Nephron progenitor cell (in vitro differentiated cells): ENCODE results near the gene C10orf90.

Experiments used
- DNase-seq: peaks from one replicate; pipeline ENCODE4 v3.0.0; 2021
- H3K27ac Mint-ChIP-seq: 2 replicates; pipeline ENCODE4 v1.8.0; 2021; ENCODE audit warnings: mild to moderate bottlenecking, moderate library complexity, mixed read lengths
- H3K27me3 Mint-ChIP-seq: 2 replicates; pipeline ENCODE4 v1.8.0; 2021; ENCODE audit warnings: mild to moderate bottlenecking, low read depth, mixed read lengths; ENCODE audit not compliant: poor library complexity
- H3K36me3 Mint-ChIP-seq: 2 replicates; pipeline ENCODE4 v1.8.0; 2021; ENCODE audit warnings: low read depth, mixed read lengths
- H3K4me1 Mint-ChIP-seq: 2 replicates; pipeline ENCODE4 v1.8.0; 2021; ENCODE audit warnings: mixed read lengths
- H3K4me3 Mint-ChIP-seq: 2 replicates; pipeline ENCODE4 v1.8.0; 2021; ENCODE audit warnings: mild to moderate bottlenecking, moderate library complexity, mixed read lengths
- H3K9me3 Mint-ChIP-seq: 2 replicates; pipeline ENCODE4 v1.8.0; 2021; ENCODE audit warnings: mild to moderate bottlenecking, moderate library complexity, mixed read lengths
- CTCF ChIP-seq: fragments of 200-600 bp; sonication (generic); IDR thresholded peaks from 2 replicates; pipeline ENCODE4 v1.5.0; 2021; ENCODE audit warnings: antibody characterized with exemption

Gene C10orf90

GRCh38 chr10:126509182-126509581, 161.3 kb downstream of the C10orf90 start:
- TF ChIP-seq CTCF = no peak
- no peak overlapping the region for H3K4me3 Mint-ChIP-seq

GRCh38 chr10:126508535-126509040, 161.9 kb downstream of the C10orf90 start:
- Mint-ChIP-seq H3K4me1 (peaks cover 18% of the 10 kb centered on the region), H3K4me3 (no peak overlapping the region), H3K9me3 (no peaks in the 10 kb centered on the region), H3K36me3 (no peaks in the 10 kb centered on the region), H3K27me3 (peaks cover 10% of the 10 kb centered on the region), H3K27ac (no peak overlapping the region)
- TF ChIP-seq CTCF = no peak
- peak; percentile 53 for DNase-seq

More at GRCh38 chr10:126509182-126509581, 161.3 kb downstream of the C10orf90 start:
- no peak overlapping the region for H3K27ac Mint-ChIP-seq
- H3K9me3 Mint-ChIP-seq = no peaks in the 10 kb centered on the region
- H3K27me3 Mint-ChIP-seq = peaks cover 10% of the 10 kb centered on the region
- H3K36me3 Mint-ChIP-seq = no peaks in the 10 kb centered on the region
- no peak for DNase-seq
- peaks cover 18% of the 10 kb centered on the region for H3K4me1 Mint-ChIP-seq

- Mint-ChIP-seq H3K4me1 (no peaks in the 10 kb centered on the region), H3K9me3 (no peaks in the 10 kb centered on the region), H3K27ac (no peak overlapping the region), H3K4me3 (no peak overlapping the region), H3K27me3 (peaks cover 7% of the 10 kb centered on the region), H3K36me3 (no peaks in the 10 kb centered on the region)
- DNase-seq = no peak
- no peak for TF ChIP-seq CTCF
These were observed 165.8 kb downstream of the C10orf90 start for GRCh38 chr10:126504761-126505112.

GRCh38 chr10:126504063-126504760, 166.3 kb downstream of the C10orf90 start:
- Mint-ChIP-seq H3K27me3 (peaks cover 6% of the 10 kb centered on the region), H3K36me3 (no peaks in the 10 kb centered on the region), H3K4me3 (no peak overlapping the region), H3K4me1 (no peaks in the 10 kb centered on the region), H3K9me3 (no peaks in the 10 kb centered on the region), H3K27ac (no peak overlapping the region)
- peak; percentile 43 for DNase-seq
- TF ChIP-seq CTCF = peak; percentile 59

GRCh38 chr10:126503392-126504062, 167.0 kb downstream of the C10orf90 start:
- Mint-ChIP-seq H3K27ac (no peak overlapping the region), H3K36me3 (no peaks in the 10 kb centered on the region), H3K9me3 (no peaks in the 10 kb centered on the region), H3K4me3 (no peak overlapping the region), H3K27me3 (peaks cover 6% of the 10 kb centered on the region), H3K4me1 (no peaks in the 10 kb centered on the region)
- TF ChIP-seq CTCF = no peak
- DNase-seq = no peak
